ENCODE results near the gene VWA5B1. TPM values are rescaled to one million over a fixed set of nuclear protein-coding genes. Genes with fewer than 3 reads are reported as not detected.

The VWA5B1 gene
- polyA plus RNA-seq, 1 donor (not counting 4 experiments of a cell fraction or from before 2014, with no cell fraction given), result not detected

DNA sequence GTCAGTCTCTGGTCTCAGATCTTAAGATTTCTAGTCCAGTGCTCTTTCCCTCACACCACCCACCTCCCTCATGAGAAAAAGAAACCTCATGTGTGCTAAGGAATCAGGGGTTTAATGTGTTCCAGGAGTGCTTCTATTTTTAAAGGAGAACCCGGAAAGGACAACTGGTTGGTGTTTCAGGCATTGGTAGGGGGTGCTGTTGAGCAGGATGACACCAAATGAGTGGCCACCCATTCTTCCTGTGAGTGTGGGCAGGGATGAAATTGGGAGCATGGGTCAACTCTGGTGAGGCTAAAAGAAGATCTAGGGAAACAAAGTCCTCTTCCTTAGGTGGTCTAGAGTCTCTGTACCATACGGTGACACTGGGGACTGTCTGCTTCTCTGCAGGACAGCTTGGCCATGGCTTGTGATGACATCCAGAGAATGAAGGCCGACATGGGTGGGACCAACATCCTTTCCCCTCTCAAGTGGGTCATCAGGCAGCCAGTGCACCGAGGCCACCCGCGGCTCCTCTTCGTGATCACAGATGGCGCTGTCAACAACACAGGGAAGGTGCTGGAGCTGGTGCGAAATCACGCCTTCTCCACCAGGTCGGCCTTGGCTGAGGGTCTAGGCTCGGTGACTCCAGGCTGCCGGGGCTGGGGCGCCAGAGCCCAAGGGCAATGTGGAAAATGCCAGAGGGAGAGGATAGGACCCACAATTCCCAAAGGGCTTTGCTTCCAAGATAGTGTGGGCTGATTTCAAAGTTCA, 39.3 kb downstream of the VWA5B1 start:
- no peak overlapping the region for H3K4me2 ChIP-seq (ENCODE audit: control insufficient read depth, extremely low read depth, insufficient read depth, low read depth, low read length)
- H3K4me1 ChIP-seq (ENCODE audit: control insufficient read depth, extremely low read depth, insufficient read depth, low read length), result no peaks in the 10 kb centered on the region
- no peaks in the 10 kb centered on the region for H3K36me3 ChIP-seq (ENCODE audit: control insufficient read depth in 2 of 2, extremely low read depth in 1 of 2, insufficient read depth in 2 of 2, low read length in 2 of 2)
- DNase-seq (ENCODE audit: low read depth, low spot score) (no peak), FAIRE-seq (no peak)
- H3K79me2 ChIP-seq (ENCODE audit: control insufficient read depth, insufficient read depth, low read length), result no peaks in the 10 kb centered on the region
- no peak overlapping the region for H3K27ac ChIP-seq (ENCODE audit: control insufficient read depth, insufficient read depth, low read length)
- H2AFZ ChIP-seq (ENCODE audit: control insufficient read depth, low read length), result no peak overlapping the region
- no peak overlapping the region for H3K9ac ChIP-seq (ENCODE audit: control insufficient read depth, extremely low read depth, insufficient read depth, low read length)
- peaks cover 14% of the 10 kb centered on the region for H3K27me3 ChIP-seq (ENCODE audit: control insufficient read depth, extremely low read depth, insufficient read depth, low read length)
- H3K9me3 ChIP-seq (ENCODE audit: control insufficient read depth, low read depth, low read length), result no peaks in the 10 kb centered on the region
- dilution Hi-C loops (cut with MboI; ENCODE audit: extremely low pct_ligation_motif_present, low sequenced_read_pairs), result no loop called here
- TF ChIP-seq, protein P1, sequence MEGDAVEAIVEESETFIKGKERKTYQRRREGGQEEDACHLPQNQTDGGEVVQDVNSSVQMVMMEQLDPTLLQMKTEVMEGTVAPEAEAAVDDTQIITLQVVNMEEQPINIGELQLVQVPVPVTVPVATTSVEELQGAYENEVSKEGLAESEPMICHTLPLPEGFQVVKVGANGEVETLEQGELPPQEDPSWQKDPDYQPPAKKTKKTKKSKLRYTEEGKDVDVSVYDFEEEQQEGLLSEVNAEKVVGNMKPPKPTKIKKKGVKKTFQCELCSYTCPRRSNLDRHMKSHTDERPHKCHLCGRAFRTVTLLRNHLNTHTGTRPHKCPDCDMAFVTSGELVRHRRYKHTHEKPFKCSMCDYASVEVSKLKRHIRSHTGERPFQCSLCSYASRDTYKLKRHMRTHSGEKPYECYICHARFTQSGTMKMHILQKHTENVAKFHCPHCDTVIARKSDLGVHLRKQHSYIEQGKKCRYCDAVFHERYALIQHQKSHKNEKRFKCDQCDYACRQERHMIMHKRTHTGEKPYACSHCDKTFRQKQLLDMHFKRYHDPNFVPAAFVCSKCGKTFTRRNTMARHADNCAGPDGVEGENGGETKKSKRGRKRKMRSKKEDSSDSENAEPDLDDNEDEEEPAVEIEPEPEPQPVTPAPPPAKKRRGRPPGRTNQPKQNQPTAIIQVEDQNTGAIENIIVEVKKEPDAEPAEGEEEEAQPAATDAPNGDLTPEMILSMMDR (optimal IDR thresholded peaks at IDR 0.05 in 1 of 3, IDR thresholded peaks at IDR 0.05 in 1 of 3, conservative IDR thresholded peaks at IDR 0.05 in 1 of 3; ENCODE audit: extremely low read depth in 1 of 3, insufficient read depth in 2 of 3, low read length in 3 of 3), result peak; percentile 35 to 63 (median 55)
- no peak for TF ChIP-seq EZH2 (IDR thresholded peaks at IDR 0.05; ENCODE audit: low read length)
- no peaks in the 10 kb centered on the region for H4K20me1 ChIP-seq (ENCODE audit: control insufficient read depth, extremely low read depth, insufficient read depth, low read length)
- H3K9me1 ChIP-seq (ENCODE audit: control insufficient read depth, extremely low read depth, insufficient read depth, low read length), result no peaks in the 10 kb centered on the region
- H3K4me3 ChIP-seq (ENCODE audit: control insufficient read depth in 2 of 3, extremely low read depth in 1 of 3, insufficient read depth in 2 of 3, low read depth in 1 of 3, low read length in 3 of 3), result no peak overlapping the region

DNA sequence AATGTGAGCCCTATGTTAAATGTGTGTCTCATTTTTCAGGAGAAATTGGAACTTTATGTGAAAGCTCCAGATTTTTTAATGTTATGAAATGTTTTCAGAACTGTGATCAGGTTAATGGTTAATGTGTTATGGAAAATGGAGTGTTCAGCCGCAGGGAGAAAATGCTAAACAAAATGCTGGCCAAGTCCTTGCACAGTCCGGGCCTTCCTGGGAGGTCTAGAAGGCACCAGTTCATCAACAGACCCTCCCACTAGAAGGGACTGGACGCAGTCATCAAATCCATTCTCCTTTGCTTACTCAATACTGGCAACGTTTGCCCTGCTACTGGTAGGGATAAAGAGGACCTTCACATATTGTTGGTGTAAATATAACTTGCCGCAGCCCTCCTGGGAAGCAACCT, 43.4 kb downstream of the VWA5B1 start:
- DNase-seq (ENCODE audit: low read depth, low spot score) (no peak), FAIRE-seq (no peak)
- Histone ChIP-seq H3K79me2 (ENCODE audit: control insufficient read depth, insufficient read depth, low read length) (no peaks in the 10 kb centered on the region), H3K9me3 (ENCODE audit: control insufficient read depth, low read depth, low read length) (no peaks in the 10 kb centered on the region), H3K4me2 (ENCODE audit: control insufficient read depth, extremely low read depth, insufficient read depth, low read depth, low read length) (no peak overlapping the region), H3K9me1 (ENCODE audit: control insufficient read depth, extremely low read depth, insufficient read depth, low read length) (no peaks in the 10 kb centered on the region), H3K4me1 (ENCODE audit: control insufficient read depth, extremely low read depth, insufficient read depth, low read length) (no peaks in the 10 kb centered on the region), H4K20me1 (ENCODE audit: control insufficient read depth, extremely low read depth, insufficient read depth, low read length) (no peaks in the 10 kb centered on the region), H3K9ac (ENCODE audit: control insufficient read depth, extremely low read depth, insufficient read depth, low read length) (no peak overlapping the region), H3K36me3 (ENCODE audit: control insufficient read depth in 2 of 2, extremely low read depth in 1 of 2, insufficient read depth in 2 of 2, low read length in 2 of 2) (no peaks in the 10 kb centered on the region), H3K4me3 (ENCODE audit: control insufficient read depth in 2 of 3, extremely low read depth in 1 of 3, insufficient read depth in 2 of 3, low read depth in 1 of 3, low read length in 3 of 3) (no peak overlapping the region), H3K27ac (ENCODE audit: control insufficient read depth, insufficient read depth, low read length) (no peak overlapping the region), H3K27me3 (ENCODE audit: control insufficient read depth, extremely low read depth, insufficient read depth, low read length) (peaks cover 9% of the 10 kb centered on the region), H2AFZ (ENCODE audit: control insufficient read depth, low read length) (no peak overlapping the region)
- TF ChIP-seq, protein P1 (optimal IDR thresholded peaks at IDR 0.05 in 1 of 3, IDR thresholded peaks at IDR 0.05 in 1 of 3, conservative IDR thresholded peaks at IDR 0.05 in 1 of 3; ENCODE audit: extremely low read depth in 1 of 3, insufficient read depth in 2 of 3, low read length in 3 of 3), result no peak
- no peak for TF ChIP-seq EZH2 (IDR thresholded peaks at IDR 0.05; ENCODE audit: low read length)
- dilution Hi-C loops (cut with MboI; ENCODE audit: extremely low pct_ligation_motif_present, low sequenced_read_pairs), result no loop called here

Measured in keratinocyte (primary cell).